ENCODE data around the gene HSD11B2. TPM values are rescaled to one million over a fixed set of nuclear protein-coding genes. Genes with fewer than 3 reads are reported as not detected.

The HSD11B2 gene
- total RNA-seq, 1 donor from 2014 or later, result 6.0 TPM

- no peak for TF ChIP-seq CTCF (IDR thresholded peaks at IDR 0.05; ENCODE audit: partially characterized antibody, unreplicated experiment)
- peaks cover 29% of the 10 kb centered on the region for H3K4me1 Mint-ChIP-seq (ENCODE audit: low read depth, unreplicated experiment)
- H3K4me3 Mint-ChIP-seq (ENCODE audit: unreplicated experiment), result peak overlapping the region; percentile 46
- no peaks in the 10 kb centered on the region for H3K36me3 Mint-ChIP-seq (ENCODE audit: unreplicated experiment)
- peaks cover 19% of the 10 kb centered on the region for H3K27me3 Mint-ChIP-seq (ENCODE audit: unreplicated experiment)
- H3K27ac Mint-ChIP-seq (ENCODE audit: unreplicated experiment), result no peak overlapping the region
- peaks cover 13% of the 10 kb centered on the region for H3K9me3 Mint-ChIP-seq (ENCODE audit: unreplicated experiment)
- no peak for DNase-seq
These were observed 1.7 kb upstream of the HSD11B2 start for GRCh38 chr16:67429053-67429798.

DNA sequence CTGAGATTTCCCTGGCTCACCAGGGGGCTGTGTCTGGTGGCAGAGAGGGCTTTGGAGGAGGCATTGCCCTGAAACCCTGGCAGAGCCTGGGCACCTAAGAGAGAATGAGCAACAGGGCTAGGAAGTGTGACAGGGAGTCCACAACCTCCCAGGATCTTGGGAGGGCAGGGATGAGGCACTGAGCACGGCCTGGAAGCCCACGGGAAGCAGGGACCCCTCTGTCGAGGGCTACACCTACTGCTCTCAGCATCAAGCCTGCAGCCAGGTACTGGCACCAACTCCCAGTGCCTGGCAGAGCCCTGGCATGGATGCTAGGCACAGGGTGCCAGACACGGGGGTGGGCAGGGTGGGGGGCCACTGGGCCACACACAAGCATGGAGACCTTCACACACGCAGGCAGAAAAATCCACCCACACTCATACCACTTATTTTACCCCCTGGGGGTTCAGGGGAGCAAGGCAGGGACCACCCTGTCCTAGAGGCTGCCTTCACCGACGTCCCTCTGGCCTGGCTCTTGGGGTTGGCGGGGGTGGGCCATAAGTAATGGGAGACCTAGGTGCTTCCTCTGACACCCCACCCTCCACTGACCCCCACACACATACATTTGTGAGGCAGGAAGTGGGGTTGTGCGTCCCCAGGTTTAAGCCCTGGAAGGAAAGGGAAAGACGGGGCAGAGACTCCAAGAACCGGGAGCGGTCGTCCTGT, 970 bp upstream of the HSD11B2 start:
- H3K4me1 Mint-ChIP-seq (ENCODE audit: low read depth, unreplicated experiment), result peaks cover 21% of the 10 kb centered on the region
- peaks cover 20% of the 10 kb centered on the region for H3K27me3 Mint-ChIP-seq (ENCODE audit: unreplicated experiment)

GRCh38 chr16:67430504-67430976, 381 bp upstream of the HSD11B2 start:
- peak; percentile 42 for DNase-seq

More for the DNA sequence above, 970 bp upstream of the HSD11B2 start:
- no peak for DNase-seq
- Mint-ChIP-seq H3K36me3 (ENCODE audit: unreplicated experiment) (no peaks in the 10 kb centered on the region), H3K27ac (ENCODE audit: unreplicated experiment) (no peak overlapping the region), H3K4me3 (ENCODE audit: unreplicated experiment) (peak overlapping the region; percentile 76), H3K9me3 (ENCODE audit: unreplicated experiment) (peaks cover 13% of the 10 kb centered on the region)
- TF ChIP-seq CTCF (IDR thresholded peaks at IDR 0.05; ENCODE audit: partially characterized antibody, unreplicated experiment), result no peak

GRCh38 chr16:67431775-67432505, 1.0 kb downstream of the HSD11B2 start:
- DNase-seq, result no peak
- Mint-ChIP-seq H3K36me3 (ENCODE audit: unreplicated experiment) (no peaks in the 10 kb centered on the region), H3K4me3 (ENCODE audit: unreplicated experiment) (peak overlapping the region; percentile 79), H3K27ac (ENCODE audit: unreplicated experiment) (peak overlapping the region; percentile 68), H3K4me1 (ENCODE audit: low read depth, unreplicated experiment) (peaks cover 15% of the 10 kb centered on the region), H3K9me3 (ENCODE audit: unreplicated experiment) (peaks cover 12% of the 10 kb centered on the region), H3K27me3 (ENCODE audit: unreplicated experiment) (peaks cover 27% of the 10 kb centered on the region)
- TF ChIP-seq CTCF (IDR thresholded peaks at IDR 0.05; ENCODE audit: partially characterized antibody, unreplicated experiment), result no peak

More at GRCh38 chr16:67430504-67430976, 381 bp upstream of the HSD11B2 start:
- Mint-ChIP-seq H3K27ac (ENCODE audit: unreplicated experiment) (no peak overlapping the region), H3K36me3 (ENCODE audit: unreplicated experiment) (no peaks in the 10 kb centered on the region), H3K27me3 (ENCODE audit: unreplicated experiment) (peaks cover 22% of the 10 kb centered on the region), H3K9me3 (ENCODE audit: unreplicated experiment) (peaks cover 13% of the 10 kb centered on the region), H3K4me3 (ENCODE audit: unreplicated experiment) (peak overlapping the region; percentile 76), H3K4me1 (ENCODE audit: low read depth, unreplicated experiment) (peaks cover 17% of the 10 kb centered on the region)
- TF ChIP-seq CTCF (IDR thresholded peaks at IDR 0.05; ENCODE audit: partially characterized antibody, unreplicated experiment), result no peak

Data from glutamatergic neuron (in vitro differentiated cells).